DMS79 treated with DMSO at 0.1 percent for 48 hours (cell line): ENCODE data around the gene CENPQ.
"Not testable (repeated sequence)": the region's sequence is repeated elsewhere in the genome, so short reads cannot be mapped to it uniquely, and the experiment has no call there.

Experiments
- DNase-seq: peaks from one replicate; lab custom pipeline; 2025; lab: John Stamatoyannopoulos, UW

Gene CENPQ, protein sequence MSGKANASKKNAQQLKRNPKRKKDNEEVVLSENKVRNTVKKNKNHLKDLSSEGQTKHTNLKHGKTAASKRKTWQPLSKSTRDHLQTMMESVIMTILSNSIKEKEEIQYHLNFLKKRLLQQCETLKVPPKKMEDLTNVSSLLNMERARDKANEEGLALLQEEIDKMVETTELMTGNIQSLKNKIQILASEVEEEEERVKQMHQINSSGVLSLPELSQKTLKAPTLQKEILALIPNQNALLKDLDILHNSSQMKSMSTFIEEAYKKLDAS

DNA sequence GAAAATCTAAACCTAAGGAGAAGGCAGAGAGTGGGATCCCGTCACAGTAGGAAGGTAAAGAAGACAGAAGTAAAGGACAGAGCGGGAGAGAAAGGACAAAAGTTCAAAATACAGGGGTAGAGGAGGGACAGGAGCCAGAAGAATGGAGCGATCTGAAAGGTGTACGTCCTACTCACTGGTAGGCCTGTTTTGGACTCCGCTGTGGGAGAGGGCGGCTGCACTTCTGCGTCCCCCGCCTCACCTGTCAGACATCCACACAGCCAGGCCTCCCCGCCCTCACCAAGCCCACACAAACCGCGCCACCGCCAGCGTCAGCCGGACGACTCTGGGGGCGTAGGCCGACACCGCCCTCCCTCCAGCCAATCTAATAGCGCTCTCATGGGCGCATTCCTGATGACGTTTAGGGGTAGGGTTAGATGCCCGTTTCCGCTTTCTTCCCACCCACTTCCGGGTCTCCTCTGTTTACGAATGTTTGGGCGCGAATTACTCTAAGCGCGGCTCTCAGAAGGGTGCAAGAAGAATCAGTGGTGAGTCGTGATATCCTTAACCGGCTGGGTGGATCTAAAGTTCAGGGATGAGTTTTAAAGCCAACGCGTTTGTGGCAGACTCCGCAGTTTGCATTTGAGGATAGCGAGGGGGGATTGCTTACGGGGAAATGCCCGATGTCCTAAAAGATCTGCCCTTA is at the start of gene CENPQ, which contains the start of gene MMUT:
Gene CENPQ (plus strand): TSS at position 444 of the 685 bp plus-strand sequence. CDS start 6,807 bp downstream, outside the sequence.
Gene MMUT (minus strand): TSS at position 327 of the 685 bp plus-strand sequence. CDS start 3,787 bp downstream, outside the sequence.
- DNase-seq: peak; percentile 95

DNA sequence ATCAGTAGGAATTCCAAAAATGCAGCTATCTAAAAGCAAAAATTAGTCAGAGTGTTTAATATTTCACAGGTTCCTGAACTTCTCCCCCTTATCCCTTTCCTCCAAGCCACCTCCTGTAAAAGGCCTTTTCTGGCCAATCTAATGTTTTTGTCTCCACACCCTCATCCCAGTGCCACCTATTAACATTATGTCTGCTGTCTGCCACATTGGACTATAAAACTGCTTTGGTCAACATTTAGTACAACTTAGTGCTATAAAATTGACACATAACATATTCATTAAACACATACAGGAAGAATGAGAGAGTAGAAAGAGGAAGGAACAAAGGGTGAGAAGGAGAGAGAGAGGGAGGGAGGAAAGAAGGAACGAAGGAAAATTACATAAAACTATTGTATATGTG is 47.8 kb upstream of the CENPQ start:
- DNase-seq: no peak

DNA sequence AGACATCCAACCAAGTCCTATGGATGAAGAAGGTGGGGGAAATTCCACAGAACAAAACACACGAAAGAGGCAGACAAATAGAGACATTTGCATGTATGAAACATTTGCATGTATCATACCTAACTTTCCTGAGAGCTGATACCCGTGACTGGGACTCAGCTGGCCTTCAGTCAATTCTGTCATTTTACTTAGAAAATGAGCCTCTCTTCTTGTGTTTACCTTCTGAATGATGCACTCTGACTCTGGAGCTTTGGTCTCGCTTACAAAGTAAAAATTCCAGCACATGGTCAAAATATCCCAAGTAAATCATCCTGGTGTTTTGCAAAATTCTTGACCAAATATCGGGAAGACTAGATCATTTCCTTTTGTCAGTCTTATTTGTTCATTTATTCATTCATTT is 47.0 kb upstream of the CENPQ start:
- no peak for DNase-seq

DNA sequence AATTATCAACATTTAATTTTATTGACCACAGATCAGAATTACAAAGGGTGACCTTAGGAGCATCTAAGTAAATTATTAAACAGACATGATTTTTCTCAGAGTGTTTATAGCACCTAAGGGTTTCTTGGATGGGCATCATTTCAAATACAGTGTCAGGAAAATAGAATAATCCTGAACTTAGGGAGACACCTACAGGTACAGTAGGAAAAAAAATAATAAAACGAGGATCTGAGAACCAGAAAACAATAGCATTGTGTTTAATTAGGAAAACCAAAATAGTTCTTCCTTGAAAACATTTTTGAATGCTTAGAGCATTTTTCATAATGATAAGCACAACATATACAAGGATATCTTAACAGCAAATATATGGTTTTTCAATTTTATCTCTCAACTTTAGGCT is 39.4 kb upstream of the CENPQ start:
- DNase-seq: no peak

DNA sequence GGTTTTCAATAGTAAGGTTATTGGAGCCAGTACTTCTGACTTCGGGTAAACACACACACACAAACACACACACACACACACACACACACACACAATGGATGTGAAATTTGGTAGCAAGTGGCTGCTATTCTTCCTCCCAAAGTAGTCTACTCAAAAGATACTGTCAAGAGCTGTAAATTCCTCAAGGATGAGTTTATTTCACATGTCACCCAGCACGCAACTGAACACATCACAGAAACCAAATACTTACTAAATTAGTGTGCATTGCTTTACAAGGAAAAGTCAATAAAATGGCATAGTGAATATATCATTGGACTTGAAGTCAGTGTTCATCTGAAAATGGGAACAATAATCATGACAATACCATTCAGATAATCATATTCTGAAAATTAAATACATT is 33.0 kb upstream of the CENPQ start:
- no peak for DNase-seq

DNA sequence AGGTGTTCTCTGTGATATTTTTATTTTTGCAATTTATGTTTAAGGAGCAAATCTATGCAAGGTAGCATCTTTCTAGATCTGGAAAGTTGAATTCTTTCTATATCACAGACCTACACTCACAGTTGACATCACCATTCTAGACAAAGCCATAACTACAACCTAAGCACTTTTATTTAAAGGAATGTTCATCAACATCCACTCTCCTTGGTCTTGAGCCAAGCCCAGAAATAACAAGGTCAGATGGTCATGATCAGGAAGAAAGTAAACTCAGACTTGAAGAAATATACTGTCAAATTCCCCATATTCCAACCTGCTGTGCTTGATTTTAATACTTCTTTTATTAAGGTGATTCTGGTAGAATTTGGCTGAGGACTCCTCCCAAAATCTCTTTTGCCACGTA is 32.3 kb upstream of the CENPQ start:
- no peak for DNase-seq

DNA sequence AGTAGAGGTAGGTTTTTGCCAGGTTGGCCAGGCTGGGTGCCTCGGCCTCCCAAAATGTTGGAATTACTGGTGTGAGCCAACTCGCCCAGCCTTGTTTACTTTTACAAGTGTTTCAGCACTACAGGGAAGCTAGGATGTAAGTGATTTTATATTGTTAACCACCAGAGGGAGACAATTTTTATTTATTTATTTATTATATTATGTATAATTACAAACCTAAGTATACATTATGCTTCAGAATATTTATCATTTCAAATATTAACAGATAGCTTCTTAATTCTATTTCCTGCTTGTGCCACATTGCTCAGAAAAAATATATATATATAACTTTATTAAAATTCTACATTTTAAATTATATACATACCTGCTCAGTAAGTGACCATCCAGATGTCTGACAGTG is 9.9 kb upstream of the CENPQ start:
- DNase-seq: no peak

DNA sequence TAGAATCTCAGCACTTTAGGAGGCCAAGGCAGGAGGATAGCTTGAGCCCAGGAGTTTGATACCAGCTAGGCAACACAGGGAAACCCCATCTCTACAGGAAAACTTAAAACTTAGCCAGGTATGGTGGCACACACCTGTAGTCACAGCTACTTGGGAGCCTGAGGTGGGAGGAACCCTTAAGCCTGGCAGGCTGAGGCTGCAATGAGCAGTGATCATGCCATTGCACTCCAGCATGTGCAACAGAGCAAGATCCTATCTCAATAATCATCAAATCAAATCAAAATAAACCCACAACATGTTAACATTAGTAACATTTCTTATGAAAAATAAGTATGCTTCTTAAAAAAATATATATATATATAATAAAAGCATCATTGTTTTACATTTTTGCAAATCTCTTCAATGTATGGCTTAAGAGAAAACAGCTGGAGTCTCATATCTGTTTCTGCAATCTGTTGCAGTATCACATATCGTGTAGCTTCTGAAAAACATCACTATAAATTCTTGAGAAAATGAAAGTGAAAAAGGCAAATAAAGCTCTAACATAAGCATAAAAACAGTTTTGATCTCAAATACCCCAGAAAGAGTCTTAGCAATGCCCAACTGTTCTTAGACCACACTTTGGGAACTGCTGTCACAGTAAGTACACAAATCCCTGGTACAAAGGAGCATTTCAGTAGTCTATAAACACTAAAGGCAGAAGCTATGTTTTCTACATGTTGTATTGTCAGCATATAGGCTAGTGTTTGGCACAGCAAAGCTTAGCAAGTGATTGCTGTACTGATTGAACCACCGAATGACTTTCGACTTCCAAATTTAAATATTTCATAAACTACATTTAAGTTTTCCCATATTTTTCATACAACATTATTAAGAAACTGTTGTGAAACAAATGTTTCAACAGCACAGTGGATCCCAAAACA is 8.1 kb upstream of the CENPQ start:
- no peak for DNase-seq

DNA sequence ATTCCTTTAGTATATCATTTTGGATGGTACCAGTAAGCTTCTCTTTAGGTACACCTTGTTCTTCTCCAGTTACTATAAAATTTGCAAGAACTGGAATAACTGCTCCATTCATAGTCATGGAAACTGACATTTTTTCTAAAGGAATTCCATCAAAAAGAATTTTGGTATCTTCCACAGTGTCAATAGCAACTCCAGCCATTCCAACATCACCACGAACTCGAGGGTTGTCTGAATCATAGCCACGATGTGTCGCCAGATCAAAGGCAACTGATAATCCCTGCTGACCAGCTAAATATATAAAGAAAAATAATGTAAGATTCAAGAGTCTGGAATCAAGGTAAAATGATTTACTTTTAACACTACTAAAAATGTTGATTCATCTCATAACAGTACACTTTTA is 5.4 kb upstream of the CENPQ start:
- DNase-seq: no peak

DNA sequence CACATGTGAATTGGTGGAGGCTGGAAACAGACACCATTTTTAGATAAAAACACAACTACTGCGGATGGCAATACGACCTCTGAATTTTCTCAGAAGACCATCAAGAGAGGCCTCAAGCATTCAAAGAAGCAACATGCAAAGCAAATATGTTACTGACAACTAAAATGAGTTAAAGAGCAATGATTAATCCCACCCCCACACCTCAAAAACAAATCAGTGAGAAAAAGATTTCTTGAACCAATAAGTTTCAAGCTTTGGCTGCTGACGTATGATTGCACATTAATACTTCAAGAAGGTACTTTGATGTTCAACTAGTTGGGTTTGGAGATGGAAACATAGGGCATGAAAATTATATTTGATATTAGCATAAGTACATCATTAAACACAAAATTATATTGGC is 1.1 kb upstream of the CENPQ start:
- DNase-seq: no peak

DNA sequence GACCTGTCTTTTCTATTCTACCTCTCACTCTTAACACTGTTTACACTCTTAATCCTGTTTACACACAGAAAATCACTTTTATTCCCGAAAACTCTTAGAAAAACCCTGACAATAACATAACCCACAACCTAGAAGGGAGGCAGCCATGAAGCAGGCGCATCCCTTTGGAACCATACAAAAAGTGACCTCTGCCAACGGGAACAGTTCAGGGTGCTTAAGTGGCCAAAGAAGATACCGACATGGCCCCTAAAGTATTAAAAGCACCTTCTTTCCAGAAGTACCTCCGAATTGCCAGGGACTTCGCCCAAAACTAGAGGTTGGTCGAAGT is 607 bp upstream of the CENPQ start:
- DNase-seq: no peak

DNA sequence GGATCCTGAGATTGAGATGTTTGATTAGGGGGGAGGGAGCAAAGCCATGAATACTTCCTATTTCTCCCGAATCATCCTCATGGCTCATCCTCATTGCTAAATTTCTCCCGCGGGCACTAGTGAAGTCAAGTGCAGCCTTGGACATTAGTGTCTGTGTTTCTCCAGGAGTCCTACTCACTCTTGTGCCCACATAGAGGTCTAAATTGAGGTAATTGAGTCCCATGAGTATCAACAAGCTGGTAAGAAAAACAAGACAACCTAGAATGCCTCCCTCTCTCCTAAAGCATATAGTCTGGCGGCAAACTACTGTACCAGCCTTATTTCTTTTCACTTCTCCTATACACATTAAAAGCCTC is 420 bp downstream of the CENPQ start:
- DNase-seq: no peak

DNA sequence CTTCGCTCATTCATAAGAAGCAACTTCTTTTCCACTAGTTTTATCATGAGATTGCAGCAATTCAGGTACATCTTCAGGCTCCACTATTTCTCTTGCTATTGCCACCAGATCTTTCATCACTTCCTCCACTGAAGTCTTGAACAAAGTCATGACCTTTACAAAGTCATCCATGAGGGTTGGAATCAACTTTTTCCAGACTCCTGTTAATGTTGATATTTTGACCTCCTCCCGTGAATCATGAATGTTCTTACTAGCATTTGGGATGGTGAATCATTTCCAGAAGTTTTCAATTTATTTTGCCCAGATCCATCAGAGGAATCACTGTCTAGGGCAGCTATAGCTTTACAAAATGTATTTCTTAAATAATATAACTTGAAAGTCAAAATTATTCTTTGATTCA is 1.5 kb downstream of the CENPQ start:
- DNase-seq: no peak

DNA sequence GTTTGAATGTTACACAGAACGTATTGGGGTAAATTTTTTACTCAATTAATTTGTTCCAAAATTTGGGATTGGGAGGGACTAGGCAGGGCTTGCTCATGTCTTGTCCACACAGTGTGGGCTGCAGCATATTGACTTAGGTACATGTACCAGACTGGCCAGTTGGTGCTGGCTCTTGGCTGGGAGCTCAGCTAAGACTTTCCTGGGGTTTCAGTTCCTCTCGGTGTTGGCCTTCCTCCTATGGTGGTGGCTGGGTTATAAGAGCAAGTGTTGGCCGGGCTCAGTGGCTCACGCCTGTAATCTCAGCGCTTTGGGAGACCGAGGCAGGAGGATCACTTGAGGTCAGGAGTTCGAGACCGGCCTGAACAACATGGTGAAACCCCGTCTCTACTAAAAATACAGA is 4.9 kb downstream of the CENPQ start:
- DNase-seq: no peak

DNA sequence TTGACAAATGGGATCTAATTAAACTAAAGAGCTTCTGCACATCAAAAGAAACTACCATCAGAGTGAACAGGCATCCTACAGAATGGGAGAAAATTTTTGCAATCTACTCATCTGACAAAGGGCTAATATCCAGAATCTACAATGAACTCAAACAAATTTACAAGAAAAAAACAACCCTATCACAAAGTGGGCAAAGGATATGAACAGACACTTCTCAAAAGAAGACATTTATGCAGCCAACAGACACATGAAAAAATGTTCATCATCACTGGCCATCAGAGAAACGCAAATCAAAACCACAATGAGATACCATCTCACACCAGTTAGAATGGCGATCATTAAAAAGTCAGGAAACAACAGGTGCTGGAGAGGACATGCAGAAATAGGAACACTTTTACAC is 13.4 kb downstream of the CENPQ start:
- DNase-seq: not testable (repeated sequence)

DNA sequence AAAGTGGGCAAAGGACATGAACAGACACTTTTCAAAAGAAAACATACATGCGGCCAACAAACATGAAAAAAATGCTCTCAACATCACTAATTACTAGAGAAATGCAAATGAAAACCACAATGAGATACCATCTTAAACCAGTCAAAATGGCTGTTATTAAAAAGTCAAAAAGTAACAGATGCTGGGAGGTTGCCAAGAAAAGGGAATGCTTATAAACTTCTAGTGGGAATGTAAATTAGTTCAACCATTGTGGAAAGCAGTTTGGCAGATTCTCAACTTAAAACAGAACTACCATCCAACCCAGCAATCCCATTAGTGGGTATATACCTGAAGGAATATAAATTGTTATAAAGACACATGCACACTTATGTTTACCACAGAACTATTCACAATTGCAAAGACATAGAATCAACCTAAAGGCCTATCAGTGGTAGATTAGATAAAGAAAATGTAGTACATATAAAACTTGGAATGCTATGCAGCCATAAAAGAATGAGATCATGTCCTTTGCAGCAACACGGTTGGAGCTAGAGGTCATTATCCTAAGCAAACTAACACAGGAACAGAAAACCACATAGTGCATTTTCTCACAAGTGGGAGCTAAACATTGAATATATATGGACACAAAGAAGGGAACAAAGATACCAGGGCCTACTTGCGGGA is 16.3 kb downstream of the CENPQ start:
- no peak for DNase-seq

DNA sequence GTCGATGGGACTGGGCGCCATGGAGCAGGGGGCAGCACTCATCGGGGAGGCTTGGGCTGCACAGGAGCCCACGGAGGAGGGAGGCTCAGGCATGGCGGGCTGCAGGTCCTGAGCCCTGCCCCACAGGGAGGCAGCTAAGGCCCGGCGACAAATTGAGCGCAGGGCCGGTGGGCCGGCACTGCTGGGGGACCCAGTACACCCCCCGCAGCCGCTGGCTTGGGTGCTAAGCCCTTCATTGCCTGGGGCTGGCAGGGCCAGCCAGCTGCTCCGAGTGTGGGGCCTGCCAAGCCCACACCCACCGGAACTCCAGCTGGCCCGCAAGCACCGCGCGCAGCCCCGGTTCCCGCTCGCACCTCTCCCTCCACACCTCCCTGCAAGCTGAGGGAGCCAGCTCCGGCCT is 18.7 kb downstream of the CENPQ start:
- not testable (repeated sequence) for DNase-seq

DNA sequence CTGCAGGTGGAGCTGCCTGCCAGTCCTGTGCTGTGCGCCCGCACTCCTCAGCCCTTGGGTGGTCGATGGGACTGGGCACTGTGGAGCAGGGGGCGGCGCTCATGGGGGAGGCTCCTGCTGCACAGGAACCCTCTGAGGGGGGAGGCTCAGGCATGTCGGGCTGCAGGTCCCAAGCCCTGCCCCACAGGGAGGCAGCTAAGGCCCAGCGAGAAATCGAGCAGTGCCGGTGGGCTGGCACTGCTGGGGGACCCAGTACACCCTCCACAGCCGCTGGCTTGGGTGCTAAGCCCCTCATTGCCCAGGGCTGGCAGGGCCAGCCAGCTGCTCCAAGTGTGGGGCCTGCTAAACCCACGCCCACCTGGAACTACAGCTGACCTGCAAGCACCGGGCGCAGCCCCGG is 20.2 kb downstream of the CENPQ start:
- DNase-seq: not testable (repeated sequence)

DNA sequence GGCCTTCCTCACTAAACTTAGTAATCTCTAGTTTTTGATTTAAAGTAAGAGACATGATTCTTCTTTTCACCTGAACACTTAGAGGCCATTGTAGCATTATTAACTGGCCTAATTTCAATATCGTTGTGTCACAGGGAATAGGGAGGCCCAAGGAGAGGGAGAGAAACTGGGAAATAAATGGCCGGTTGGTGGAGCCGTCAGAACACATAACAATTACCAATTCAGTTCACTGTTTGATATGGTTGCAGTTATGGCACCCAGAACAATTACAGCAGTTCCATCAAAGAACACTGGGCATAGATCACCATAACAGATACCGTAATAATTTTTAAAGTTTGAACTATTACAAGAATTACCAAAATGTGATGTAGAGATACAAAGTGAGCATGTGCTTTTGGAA is 27.5 kb downstream of the CENPQ start:
- DNase-seq: no peak

DNA sequence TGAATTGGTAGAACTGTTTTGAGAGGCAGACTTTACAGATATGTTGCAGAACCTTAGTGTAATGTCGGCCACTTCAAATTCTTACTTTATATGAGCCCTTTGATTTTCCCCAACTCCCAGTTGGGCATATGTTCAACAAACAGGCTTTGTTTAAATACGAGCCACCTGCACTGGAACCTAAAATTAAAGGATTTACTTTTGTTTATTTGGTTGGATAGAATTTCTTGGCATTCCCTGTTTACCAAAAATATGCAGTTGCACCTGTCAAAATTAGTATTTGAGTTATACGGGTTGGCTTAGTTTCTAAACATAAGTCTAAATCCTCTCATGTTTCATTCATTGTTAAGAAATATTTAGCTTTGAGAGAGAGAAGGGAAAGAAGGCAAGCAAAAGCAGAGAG is 34.1 kb downstream of the CENPQ start:
- DNase-seq: peak; percentile 7

DNA sequence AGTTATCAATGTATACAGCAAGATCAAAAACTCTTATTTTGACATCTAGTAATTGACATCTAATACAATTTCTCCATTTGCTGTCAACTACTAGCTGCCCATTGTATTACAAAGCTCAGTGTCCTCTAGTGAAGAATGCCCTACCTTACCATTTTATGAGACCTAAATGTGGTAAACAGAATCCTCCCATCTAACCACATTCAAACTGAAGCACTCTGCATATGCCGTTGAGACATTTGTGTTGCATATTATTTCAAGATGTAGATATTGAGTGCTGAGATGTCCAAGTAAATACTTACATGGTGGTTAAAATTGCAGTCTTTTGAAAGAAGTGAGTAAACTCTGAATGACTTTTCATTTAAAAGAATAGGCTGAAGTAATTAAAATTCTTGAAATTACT is 36.0 kb downstream of the CENPQ start:
- DNase-seq: no peak

DNA sequence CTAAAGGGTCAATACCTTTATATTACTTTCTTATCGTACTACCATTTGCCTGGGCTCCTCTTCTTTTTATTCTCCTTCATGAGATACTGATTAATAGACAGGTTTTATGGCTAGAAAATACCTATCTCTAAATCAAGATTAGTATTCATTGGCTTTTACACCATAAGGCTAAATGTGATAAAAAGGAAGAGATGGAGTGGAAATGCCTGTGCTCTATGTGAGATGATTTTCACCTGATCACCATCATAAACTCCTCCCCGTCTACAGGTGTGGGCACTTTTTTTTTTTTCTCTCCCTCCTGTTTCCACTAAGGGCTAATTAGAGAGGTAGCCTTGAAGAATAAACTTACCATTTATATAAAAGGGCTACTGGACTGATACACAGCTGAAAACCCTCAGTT is 36.5 kb downstream of the CENPQ start, which contains the start of gene GLYATL3:
Gene GLYATL3 (plus strand): TSS at position 301 of the 400 bp plus-strand sequence. CDS start 12,068 bp downstream, outside the sequence.
- no peak for DNase-seq
